GM12801 (cell line): ENCODE data around the gene ELK3.

Experiments used
- TF ChIP-seq, protein P1 (sequence below): IDR thresholded peaks from one replicate; pipeline ENCODE4 v1.5.1; 2011; ENCODE audit warnings: control low read depth; ENCODE audit not compliant: insufficient read length; ENCODE audit errors: extremely low read depth

The ELK3 gene

DNA sequence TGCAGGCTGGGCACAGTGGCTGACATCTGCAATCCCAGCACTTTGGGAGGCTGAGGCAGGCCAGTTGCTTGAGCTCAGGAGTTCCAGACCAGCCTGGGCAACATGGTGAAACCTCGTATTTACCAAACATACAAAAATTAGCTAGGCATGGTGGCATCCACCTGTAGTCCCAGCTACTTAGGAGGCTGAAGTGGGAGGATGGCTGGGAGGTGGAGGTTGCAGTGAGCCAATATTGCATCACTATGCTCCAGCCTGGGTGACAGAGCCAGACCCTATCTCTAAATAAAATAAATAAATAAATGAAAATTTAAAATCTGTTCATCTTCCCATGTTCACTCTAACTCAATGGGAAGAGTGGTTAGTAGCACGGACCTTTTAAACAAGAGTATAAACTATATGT lies 71.2 kb downstream of the ELK3 start:
- TF ChIP-seq, protein P1, sequence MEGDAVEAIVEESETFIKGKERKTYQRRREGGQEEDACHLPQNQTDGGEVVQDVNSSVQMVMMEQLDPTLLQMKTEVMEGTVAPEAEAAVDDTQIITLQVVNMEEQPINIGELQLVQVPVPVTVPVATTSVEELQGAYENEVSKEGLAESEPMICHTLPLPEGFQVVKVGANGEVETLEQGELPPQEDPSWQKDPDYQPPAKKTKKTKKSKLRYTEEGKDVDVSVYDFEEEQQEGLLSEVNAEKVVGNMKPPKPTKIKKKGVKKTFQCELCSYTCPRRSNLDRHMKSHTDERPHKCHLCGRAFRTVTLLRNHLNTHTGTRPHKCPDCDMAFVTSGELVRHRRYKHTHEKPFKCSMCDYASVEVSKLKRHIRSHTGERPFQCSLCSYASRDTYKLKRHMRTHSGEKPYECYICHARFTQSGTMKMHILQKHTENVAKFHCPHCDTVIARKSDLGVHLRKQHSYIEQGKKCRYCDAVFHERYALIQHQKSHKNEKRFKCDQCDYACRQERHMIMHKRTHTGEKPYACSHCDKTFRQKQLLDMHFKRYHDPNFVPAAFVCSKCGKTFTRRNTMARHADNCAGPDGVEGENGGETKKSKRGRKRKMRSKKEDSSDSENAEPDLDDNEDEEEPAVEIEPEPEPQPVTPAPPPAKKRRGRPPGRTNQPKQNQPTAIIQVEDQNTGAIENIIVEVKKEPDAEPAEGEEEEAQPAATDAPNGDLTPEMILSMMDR, result no peak

DNA sequence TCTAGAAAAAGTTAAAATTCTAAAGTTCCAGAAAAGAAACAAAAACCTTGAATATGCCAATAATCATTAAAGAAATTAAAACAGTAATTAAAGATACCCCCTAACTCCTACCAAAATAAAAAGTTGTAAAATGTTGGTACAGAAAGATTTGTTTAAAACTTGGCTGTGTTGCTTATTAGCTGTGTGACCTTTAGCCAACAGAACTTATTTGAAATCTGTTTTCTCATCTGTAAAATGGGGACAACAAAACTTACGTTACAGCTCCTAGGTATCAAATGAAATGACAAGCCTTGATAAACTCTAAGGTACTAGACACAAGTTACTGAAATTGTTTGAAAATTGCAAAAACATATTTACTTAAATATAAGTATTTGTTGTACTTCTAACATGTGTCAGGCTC lies 71.7 kb downstream of the ELK3 start:
- TF ChIP-seq, protein P1, result no peak

DNA sequence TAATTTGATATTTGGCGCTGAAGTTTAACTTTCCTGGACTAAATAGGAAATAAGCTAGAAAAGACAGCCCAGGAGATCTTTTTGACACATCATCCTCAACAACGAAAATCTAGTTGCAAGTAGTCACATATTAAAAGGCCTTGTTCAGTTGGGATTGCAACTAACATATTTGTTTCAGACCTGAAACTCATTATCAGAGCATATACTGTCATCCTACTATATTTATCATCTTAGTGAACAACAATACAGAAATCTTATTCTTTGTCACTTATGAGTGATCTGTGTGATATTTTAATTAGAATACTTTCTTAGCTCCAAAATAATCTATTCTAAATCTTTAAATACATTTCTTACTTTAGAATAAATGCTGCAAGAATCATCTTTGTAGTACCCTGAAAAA lies 72.1 kb downstream of the ELK3 start:
- TF ChIP-seq, protein P1, result no peak

DNA sequence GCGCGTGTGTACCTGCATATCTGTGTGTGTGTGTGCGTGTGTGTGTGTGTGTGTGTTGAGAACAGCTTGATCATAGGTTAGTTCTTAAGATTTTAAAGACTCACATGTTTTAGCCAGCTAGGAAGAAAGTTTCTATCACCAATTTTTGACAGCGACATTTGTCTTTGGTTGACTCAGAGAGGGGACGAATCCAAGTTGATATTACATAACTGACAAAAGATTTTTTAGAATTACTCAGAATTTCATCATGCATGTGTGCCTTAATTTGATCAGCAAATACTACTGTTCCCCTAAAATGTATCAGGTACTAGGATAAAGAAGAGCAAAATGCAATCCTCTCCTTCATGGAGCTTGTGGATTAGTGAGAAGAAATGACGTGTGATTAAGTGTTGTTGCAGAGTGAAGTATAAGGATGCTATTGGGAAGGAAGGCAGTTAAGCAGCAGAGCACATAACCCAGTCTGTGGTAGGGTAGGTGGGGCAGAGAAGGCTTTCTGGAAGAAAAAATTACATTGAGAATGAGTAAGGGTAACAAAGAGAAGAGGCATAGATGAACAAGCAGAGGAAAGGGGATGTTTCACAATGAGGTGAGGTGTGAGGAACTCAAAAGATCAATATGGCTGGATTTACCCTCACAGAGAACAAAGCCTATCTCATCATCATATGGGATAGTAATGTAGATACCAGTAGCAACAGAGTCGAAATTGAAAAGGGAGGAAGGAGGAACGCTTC lies 77.5 kb downstream of the ELK3 start:
- TF ChIP-seq, protein P1, result no peak

DNA sequence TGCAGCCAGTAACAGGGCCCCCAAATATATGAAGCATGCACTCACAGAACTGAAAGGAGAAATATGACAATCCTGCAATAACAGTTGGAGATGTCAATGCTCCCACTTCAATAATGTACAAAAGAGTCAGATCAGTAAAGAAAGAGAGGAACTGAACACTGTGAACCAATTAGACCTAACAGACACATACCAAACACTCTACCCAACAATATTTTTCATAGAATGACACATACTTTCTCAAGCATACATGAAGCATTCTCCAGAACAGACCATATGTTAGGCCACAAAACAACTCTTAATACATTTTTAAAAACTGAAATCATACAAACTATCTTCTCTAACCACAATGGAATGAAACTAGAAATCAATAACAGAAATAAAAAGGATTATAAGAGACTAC lies 80.2 kb downstream of the ELK3 start:
- TF ChIP-seq, protein P1, result no peak

DNA sequence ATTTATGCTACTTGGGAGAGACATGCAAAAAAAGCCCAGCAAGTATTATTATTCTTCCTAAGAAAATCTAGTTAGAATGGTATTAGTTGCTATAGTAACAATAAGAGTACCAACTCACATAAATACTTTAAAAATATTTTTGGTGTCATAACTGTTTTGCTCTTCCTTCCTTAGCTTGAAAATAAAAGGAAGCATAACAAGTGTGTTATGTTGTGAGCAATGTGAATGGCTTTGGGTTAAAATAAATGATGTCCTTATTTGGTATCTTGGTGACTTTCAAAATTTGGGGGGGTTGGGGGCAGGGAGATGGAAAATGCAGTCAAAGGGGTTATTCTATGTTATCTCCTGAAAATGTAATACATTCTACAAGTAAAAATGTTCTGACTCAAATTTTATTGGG lies 91.0 kb downstream of the ELK3 start:
- TF ChIP-seq, protein P1, result no peak

DNA sequence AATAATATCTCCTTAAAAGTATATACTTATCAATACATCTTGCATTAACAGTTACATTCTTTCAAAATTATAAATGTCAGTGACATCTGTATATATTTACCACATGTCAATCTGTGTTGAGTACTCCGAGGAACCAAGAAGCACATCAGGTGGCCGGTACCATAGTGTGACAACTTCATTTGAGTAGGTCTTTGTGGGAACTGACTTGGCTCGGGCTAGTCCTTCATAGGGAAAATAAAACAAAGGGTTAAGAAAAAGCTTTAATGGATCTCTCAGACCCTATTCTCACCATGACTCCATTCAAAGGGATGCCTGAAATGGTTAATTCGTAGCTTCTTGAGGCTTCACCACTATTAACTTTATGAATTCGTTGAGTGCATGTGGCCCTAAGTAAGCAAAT lies 94.9 kb downstream of the ELK3 start:
- TF ChIP-seq, protein P1, result no peak
